Measurements from ENCODE around the gene MASP1. TPM values are rescaled to one million over a fixed set of nuclear protein-coding genes. Genes with fewer than 3 reads are reported as not detected.

MASP1 gene
- total and polyA plus RNA-seq, 8 donors = 0.42 to 8.0 (median 6.2) TPM

DNA sequence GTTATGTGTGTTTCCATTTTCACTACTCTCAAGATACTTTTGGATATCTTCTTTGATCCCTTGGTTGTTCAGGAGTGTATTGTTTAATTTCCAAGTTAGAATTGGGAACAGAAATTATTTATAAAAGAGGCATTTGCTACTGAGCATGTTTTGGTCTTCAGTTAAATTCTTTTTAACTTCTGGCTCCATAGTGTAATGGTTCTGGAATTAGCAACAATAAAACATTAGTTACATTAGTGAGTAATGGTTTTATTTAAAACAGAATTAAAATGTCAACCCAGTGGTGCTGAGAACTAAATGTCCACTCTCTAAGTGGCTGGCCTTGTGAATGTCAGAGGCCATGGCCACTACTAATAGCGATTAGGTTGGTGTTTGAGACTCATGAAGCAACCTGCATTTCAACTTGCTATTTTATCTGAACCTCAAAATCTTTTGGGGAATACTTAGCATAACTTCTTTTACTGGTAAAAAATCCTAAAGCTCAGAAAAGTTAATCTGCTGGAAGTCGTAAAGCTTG is 19.5 kb upstream of the MASP1 start:
- TF ChIP-seq, protein P1, sequence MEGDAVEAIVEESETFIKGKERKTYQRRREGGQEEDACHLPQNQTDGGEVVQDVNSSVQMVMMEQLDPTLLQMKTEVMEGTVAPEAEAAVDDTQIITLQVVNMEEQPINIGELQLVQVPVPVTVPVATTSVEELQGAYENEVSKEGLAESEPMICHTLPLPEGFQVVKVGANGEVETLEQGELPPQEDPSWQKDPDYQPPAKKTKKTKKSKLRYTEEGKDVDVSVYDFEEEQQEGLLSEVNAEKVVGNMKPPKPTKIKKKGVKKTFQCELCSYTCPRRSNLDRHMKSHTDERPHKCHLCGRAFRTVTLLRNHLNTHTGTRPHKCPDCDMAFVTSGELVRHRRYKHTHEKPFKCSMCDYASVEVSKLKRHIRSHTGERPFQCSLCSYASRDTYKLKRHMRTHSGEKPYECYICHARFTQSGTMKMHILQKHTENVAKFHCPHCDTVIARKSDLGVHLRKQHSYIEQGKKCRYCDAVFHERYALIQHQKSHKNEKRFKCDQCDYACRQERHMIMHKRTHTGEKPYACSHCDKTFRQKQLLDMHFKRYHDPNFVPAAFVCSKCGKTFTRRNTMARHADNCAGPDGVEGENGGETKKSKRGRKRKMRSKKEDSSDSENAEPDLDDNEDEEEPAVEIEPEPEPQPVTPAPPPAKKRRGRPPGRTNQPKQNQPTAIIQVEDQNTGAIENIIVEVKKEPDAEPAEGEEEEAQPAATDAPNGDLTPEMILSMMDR (IDR thresholded peaks at IDR 0.05) = no peak
- no peak for DNase-seq

DNA sequence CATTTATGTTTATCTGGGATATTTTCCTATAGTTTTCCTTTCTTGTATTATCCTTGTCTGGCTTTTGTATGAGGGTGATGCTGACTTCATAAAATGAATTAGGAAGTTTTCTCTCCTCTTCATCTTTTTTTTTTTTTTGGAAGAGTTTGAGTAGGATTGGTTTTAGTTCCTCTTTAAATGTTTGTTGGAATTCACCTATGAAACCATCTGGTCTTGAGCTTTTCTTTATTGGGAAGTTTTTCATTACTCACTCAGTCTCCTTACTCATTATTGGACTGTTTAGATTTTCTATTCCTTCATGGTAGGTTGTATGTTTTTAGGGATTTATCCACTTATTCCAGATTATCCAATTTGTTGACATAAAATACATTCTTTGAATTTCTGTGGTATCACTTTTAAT is 18.7 kb upstream of the MASP1 start:
- H3K36me3 ChIP-seq = no peaks in the 10 kb centered on the region
- no peak overlapping the region for H3K27ac ChIP-seq
- ATAC-seq = no peak
- intact Hi-C loops (cut with DNase I) = loop anchor here in 1 of 2 donors (10.0 kb wide), 1 partner anchor 85 kb away; no protein-coding TSS in a partner anchor
- H3K9me3 ChIP-seq = no peaks in the 10 kb centered on the region
- no peak for DNase-seq
- TF ChIP-seq, protein P1 (IDR thresholded peaks at IDR 0.05) = no peak
- no peak overlapping the region for H3K4me3 ChIP-seq
- H3K4me1 ChIP-seq = no peaks in the 10 kb centered on the region
- H3K27me3 ChIP-seq = peaks cover 0 to 10% of the 10 kb centered on the region in 2 donors

More for the DNA sequence above, 19.5 kb upstream of the MASP1 start:
- Histone ChIP-seq H3K4me3 (no peak overlapping the region), H3K36me3 (no peaks in the 10 kb centered on the region), H3K9me3 (no peaks in the 10 kb centered on the region), H3K27me3 (peaks cover 0 to 10% of the 10 kb centered on the region in 2 donors), H3K4me1 (no peaks in the 10 kb centered on the region), H3K27ac (no peak overlapping the region)
- ATAC-seq = no peak
- intact Hi-C loops (cut with DNase I) = loop anchor here in 1 of 2 donors (10.0 kb wide), 1 partner anchor 86 kb away; no protein-coding TSS in a partner anchor

DNA sequence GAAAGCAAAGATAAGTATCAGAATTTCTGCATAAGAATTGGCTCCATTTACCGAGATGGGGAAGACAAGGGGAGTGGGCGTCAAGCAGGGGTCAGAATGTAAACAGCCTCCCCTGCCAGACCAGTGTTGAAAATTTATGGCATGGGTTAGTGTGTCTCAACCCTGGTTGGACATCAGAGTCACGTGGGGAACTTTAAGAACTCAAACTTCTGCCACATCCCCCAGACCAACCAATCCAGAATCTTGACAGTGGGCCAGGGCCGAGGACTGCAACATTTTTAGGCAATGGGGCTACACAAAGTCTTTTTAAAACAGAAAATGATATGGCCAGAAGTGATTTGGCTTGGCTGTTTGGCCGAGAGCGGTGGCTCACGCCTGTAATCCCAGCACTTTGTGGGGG is 14.3 kb upstream of the MASP1 start:
- ATAC-seq (no peak), DNase-seq (no peak)
- Histone ChIP-seq H3K4me1 (no peaks in the 10 kb centered on the region), H3K4me3 (no peak overlapping the region), H3K9me3 (no peaks in the 10 kb centered on the region), H3K36me3 (no peaks in the 10 kb centered on the region), H3K27ac (no peak overlapping the region), H3K27me3 (no peaks in the 10 kb centered on the region)
- TF ChIP-seq, protein P1 (IDR thresholded peaks at IDR 0.05) = no peak
- intact Hi-C loops (cut with DNase I) = no loop called here

DNA sequence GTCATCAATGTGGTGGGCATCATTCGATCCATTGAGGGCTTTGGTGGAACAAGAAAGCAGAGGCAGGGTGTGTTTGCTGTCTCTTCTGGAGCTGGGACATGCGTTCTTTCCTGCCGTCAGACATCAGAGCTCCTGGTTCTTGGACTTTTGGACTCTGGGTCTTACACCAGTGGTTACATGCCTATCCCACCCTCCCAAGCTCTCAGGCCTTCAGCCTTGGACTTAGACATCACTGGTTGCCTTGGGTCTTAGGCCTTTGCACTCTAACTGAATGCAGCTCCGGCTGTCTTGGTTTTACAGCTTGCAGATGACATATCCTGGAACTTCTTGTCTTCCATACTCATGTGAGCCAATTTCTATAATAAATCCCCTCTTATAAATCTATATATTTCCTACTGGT is 8.1 kb upstream of the MASP1 start:
- TF ChIP-seq, protein P1 (IDR thresholded peaks at IDR 0.05) = no peak
- no peaks in the 10 kb centered on the region for H3K4me1 ChIP-seq
- no peaks in the 10 kb centered on the region for H3K27me3 ChIP-seq
- H3K9me3 ChIP-seq = no peaks in the 10 kb centered on the region
- DNase-seq (no peak), ATAC-seq (no peak)
- no peak overlapping the region for H3K4me3 ChIP-seq
- H3K27ac ChIP-seq = no peak overlapping the region
- H3K36me3 ChIP-seq = no peaks in the 10 kb centered on the region
- intact Hi-C loops (cut with DNase I) = no loop called here

DNA sequence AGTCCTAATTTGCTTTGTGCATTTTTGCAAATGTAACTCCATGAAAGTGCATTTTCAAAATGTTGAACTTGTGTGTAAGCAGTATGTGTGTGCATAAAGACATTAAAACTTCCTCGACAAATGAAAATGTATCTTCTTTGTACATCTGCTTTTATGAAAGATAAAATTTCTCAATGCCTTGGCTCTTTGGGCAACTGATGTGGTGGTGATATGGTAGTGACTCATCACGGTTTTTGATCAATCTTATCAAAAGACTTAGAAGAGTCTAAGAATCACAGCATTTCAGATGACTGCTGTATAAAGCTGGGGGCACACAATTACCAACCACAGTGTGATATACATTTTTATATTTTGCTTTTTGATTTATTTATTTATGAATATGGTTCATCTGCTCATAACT is 5.4 kb upstream of the MASP1 start:
- TF ChIP-seq, protein P1 (IDR thresholded peaks at IDR 0.05) = no peak
- H3K36me3 ChIP-seq = no peaks in the 10 kb centered on the region
- no peaks in the 10 kb centered on the region for H3K27me3 ChIP-seq
- no peak for ATAC-seq
- H3K27ac ChIP-seq = no peak overlapping the region
- no peaks in the 10 kb centered on the region for H3K9me3 ChIP-seq
- intact Hi-C loops (cut with DNase I) = no loop called here
- H3K4me3 ChIP-seq = no peak overlapping the region
- DNase-seq = no peak
- peaks cover 0 to 10% of the 10 kb centered on the region in 2 donors for H3K4me1 ChIP-seq

Data from left lung (tissue), 10 donors.